ENCODE data around the gene HPCAL1.

HPCAL1 gene

GRCh38 chr2:10271509-10271908, 31.2 kb upstream of the HPCAL1 start:
- no peak for TF ChIP-seq CTCF (conservative IDR thresholded peaks at IDR 0.05)
- H3K27ac ChIP-seq, result no peak overlapping the region

GRCh38 chr2:10271946-10272345, 30.8 kb upstream of the HPCAL1 start:
- H3K27ac ChIP-seq, result no peak overlapping the region
- TF ChIP-seq CTCF (conservative IDR thresholded peaks at IDR 0.05), result no peak

- H3K27ac ChIP-seq, result no peak overlapping the region
- TF ChIP-seq CTCF (conservative IDR thresholded peaks at IDR 0.05), result no peak
Measured at GRCh38 chr2:10272464-10272863, 30.2 kb upstream of the HPCAL1 start.

- H3K27ac ChIP-seq, result no peak overlapping the region
- no peak for TF ChIP-seq CTCF (conservative IDR thresholded peaks at IDR 0.05)
Measured at GRCh38 chr2:10273215-10274175, 29.2 kb upstream of the HPCAL1 start.

GRCh38 chr2:10274376-10274775, 28.3 kb upstream of the HPCAL1 start:
- no peak overlapping the region for H3K27ac ChIP-seq
- TF ChIP-seq CTCF (conservative IDR thresholded peaks at IDR 0.05), result no peak

GRCh38 chr2:10274983-10275802, 27.5 kb upstream of the HPCAL1 start:
- no peak overlapping the region for H3K27ac ChIP-seq
- TF ChIP-seq CTCF (conservative IDR thresholded peaks at IDR 0.05), result no peak

Data from VCaP (cell line).